KMS-11 (cell line): ENCODE measurements around the gene COG2.

Experiments used
- H2AFZ ChIP-seq: fragments of 200-600 bp; sonication (generic); 2 replicates; pipeline ENCODE4 v1.6.1; 2016; ENCODE audit warnings: antibody characterized with exemption, mixed run types, low read depth
- H3K27ac ChIP-seq: fragments of 200-600 bp; sonication (generic); 2 replicates; pipeline ENCODE4 v1.6.1; 2016; ENCODE audit warnings: mild to moderate bottlenecking, mixed run types
- H3K27me3 ChIP-seq: fragments of 200-600 bp; sonication (generic); 2 replicates; pipeline ENCODE4 v1.6.1; 2017; ENCODE audit warnings: mild to moderate bottlenecking, low read depth, mixed run types, moderate library complexity; ENCODE audit not compliant: insufficient read depth
- H3K36me3 ChIP-seq: fragments of 200-600 bp; sonication (generic); 2 replicates; pipeline ENCODE4 v1.6.1; 2017; ENCODE audit warnings: mild to moderate bottlenecking, mixed run types; ENCODE audit not compliant: insufficient read depth
- H3K4me1 ChIP-seq: fragments of 200-600 bp; sonication (generic); 2 replicates; pipeline ENCODE4 v1.6.1; 2016; ENCODE audit warnings: mild to moderate bottlenecking, low read depth, mixed run types; ENCODE audit not compliant: poor library complexity, severe bottlenecking
- H3K4me2 ChIP-seq: fragments of 200-600 bp; sonication (generic); 2 replicates; pipeline ENCODE4 v1.7.0; 2016; ENCODE audit warnings: mild to moderate bottlenecking, mixed run types
- H3K4me3 ChIP-seq: fragments of 200-600 bp; sonication (generic); IDR thresholded peaks from 2 replicates; pipeline ENCODE4 v1.6.1; 2017; ENCODE audit warnings: low read depth, low read length, mixed read lengths; ENCODE audit not compliant: insufficient read depth
- H3K79me2 ChIP-seq: fragments of 200-600 bp; sonication (generic); 2 replicates; pipeline ENCODE4 v1.6.1; 2016; ENCODE audit warnings: low read depth, mixed run types; ENCODE audit not compliant: insufficient read depth
- H3K9ac ChIP-seq: fragments of 200-600 bp; sonication (generic); 2 replicates; pipeline ENCODE4 v1.6.1; 2016; ENCODE audit warnings: mild to moderate bottlenecking, mixed run types
- H4K20me1 ChIP-seq: fragments of 200-600 bp; sonication (generic); 2 replicates; pipeline ENCODE4 v1.6.1; 2016; ENCODE audit warnings: mild to moderate bottlenecking, mixed run types; ENCODE audit not compliant: insufficient read depth
- TF ChIP-seq, protein P1 (sequence below): fragments of 200-600 bp; sonication (generic); conservative IDR thresholded peaks from 2 replicates; pipeline ENCODE4 v1.6.1; 2017; ENCODE audit warnings: low read depth, mild to moderate bottlenecking, antibody characterized with exemption, low read length, moderate library complexity, mixed read lengths

The COG2 gene

DNA sequence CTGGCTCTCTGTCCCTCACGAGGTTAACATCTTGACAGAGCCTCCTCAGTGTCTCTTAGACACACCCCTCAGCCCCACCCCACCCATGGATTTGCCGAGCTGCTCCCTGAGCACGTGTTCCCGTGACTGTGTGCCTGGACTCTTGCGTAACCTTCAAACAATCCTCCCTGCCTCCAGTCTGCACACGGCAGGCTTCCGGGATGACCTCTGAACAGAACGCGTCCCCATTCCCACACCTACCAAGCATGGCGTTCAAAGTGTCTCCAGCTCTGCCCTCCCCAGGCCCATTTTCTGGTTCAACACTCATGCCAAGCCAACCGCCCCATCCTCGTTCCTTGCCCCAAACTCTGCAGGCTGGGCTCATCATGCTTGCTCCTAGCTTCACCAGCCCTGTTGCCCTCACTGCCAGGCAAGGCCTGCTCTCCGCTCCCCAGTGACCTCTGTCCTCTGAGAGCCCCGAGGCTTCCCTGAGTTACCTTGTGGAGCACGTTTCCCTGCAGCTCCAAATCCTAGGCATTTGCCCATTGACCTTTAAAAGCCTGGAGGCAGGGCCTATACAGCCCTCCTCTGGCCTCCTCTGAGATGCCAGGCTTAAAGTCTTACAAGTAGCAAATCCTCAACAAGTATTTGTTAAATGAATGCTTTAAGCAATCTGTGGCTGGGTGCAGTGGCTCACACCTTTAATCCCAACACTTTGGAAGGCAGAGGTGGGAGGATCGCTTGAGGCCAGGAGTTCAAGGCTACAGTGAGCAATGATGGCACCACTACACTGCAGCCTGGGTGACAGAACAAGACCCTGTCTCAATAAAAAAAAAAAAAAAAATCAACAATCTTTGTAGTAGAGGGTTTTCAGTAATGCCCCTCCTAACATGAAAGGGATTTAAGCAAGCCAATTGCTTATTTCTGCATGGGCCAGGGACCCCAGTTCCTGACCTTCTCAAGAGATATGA is 66.6 kb downstream of the COG2 start:
- H3K27ac ChIP-seq, result no peak overlapping the region
- TF ChIP-seq, protein P1, sequence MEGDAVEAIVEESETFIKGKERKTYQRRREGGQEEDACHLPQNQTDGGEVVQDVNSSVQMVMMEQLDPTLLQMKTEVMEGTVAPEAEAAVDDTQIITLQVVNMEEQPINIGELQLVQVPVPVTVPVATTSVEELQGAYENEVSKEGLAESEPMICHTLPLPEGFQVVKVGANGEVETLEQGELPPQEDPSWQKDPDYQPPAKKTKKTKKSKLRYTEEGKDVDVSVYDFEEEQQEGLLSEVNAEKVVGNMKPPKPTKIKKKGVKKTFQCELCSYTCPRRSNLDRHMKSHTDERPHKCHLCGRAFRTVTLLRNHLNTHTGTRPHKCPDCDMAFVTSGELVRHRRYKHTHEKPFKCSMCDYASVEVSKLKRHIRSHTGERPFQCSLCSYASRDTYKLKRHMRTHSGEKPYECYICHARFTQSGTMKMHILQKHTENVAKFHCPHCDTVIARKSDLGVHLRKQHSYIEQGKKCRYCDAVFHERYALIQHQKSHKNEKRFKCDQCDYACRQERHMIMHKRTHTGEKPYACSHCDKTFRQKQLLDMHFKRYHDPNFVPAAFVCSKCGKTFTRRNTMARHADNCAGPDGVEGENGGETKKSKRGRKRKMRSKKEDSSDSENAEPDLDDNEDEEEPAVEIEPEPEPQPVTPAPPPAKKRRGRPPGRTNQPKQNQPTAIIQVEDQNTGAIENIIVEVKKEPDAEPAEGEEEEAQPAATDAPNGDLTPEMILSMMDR, result no peak
- H3K4me2 ChIP-seq, result no peak overlapping the region
- no peaks in the 10 kb centered on the region for H3K4me1 ChIP-seq
- no peaks in the 10 kb centered on the region for H3K79me2 ChIP-seq
- H3K36me3 ChIP-seq, result no peaks in the 10 kb centered on the region
- H4K20me1 ChIP-seq, result no peaks in the 10 kb centered on the region
- H2AFZ ChIP-seq, result no peak overlapping the region
- H3K27me3 ChIP-seq, result no peaks in the 10 kb centered on the region
- H3K9ac ChIP-seq, result no peak overlapping the region
- H3K4me3 ChIP-seq, result no peak overlapping the region

DNA sequence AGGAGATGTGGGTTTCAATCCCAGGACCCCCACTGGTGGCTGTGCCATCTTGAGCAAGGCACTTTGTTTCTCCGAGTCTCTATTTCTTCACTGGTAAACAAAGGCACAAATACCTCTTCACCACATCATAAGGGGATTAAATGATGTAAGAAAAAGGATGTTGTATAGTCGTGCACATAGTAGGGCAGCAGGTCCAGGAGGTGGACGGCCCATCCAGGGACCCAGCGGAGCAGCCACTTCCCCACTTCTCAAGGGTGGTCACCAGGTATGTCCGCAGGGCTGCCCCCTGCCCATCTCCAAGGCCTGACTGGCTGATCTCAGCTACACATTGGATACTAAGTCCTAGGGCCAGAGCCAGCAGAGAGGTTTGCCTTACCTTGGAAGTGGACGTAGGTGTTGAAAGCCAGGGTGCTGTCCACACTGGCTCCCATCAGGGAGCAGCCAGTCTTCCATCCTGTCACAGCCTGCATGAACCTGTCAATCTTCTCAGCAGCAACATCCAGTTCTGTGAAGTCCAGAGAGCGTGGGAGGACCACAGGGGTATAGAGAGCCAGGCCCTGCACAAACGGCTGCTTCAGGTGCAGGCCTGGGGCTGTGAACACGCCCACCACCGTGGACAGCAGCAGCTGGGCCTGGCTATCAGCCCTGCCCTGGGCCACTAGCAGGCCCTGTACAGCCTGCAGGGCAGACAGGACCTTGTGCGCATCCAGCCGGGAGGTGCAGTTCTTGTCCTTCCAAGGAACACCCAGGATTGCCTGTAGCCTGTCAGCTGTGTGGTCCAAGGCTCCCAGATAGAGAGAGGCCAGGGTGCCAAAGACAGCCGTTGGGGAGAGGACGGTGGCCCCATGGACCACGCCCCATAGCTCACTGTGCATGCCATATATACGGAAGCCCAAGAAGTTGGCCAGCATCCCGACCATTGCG is 67.6 kb downstream of the COG2 start:
- Histone ChIP-seq H3K4me3 (no peak overlapping the region), H2AFZ (no peak overlapping the region), H3K79me2 (no peaks in the 10 kb centered on the region), H3K36me3 (no peaks in the 10 kb centered on the region), H3K4me1 (no peaks in the 10 kb centered on the region), H3K4me2 (no peak overlapping the region), H3K27ac (no peak overlapping the region), H4K20me1 (no peaks in the 10 kb centered on the region), H3K27me3 (no peaks in the 10 kb centered on the region), H3K9ac (no peak overlapping the region)
- TF ChIP-seq, protein P1, result no peak

DNA sequence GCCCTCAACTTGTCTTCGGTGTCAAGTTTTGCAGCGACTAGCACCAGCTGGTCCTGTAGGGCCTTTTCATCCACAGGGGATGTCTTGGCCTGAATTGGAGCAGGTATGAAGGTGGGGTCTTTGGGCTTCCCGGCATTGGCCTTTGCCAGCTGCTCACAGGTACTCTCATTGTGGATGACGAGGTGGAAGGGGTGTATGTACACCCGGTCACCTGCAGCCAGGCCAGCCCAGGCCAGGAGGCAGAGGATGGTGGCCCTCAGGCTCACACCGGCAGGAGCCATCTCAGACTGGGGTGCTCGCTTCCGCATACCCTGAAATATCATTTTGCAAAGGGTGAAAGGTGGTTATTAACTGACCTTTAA is 68.2 kb downstream of the COG2 start:
- Histone ChIP-seq H4K20me1 (no peaks in the 10 kb centered on the region), H3K79me2 (no peaks in the 10 kb centered on the region)
- TF ChIP-seq, protein P1, result no peak

DNA sequence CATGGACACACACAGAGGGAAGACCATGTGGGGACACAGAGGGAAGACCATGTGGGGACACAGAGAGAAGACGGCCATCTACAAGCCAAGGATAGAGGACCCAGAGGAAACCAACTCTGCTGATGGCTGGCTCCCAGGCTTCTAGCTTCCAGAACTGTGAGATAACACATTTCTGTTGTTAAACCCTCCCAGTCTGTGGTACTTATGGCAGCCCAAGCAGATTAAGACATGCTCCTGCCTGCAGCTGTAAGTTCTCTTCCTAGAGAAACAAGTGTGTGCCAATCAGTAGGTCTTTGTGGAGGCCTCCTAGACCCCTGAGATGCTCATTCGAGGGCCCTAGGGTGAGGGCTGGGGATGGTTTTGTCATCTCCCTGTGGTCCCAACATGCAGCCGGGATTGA is 69.0 kb downstream of the COG2 start:
- Histone ChIP-seq H3K27me3 (no peaks in the 10 kb centered on the region), H3K4me2 (no peak overlapping the region), H3K4me3 (no peak overlapping the region), H3K79me2 (no peaks in the 10 kb centered on the region), H2AFZ (no peak overlapping the region), H3K4me1 (no peaks in the 10 kb centered on the region), H3K9ac (no peak overlapping the region), H3K27ac (no peak overlapping the region), H4K20me1 (no peaks in the 10 kb centered on the region), H3K36me3 (no peaks in the 10 kb centered on the region)
- TF ChIP-seq, protein P1, result no peak

More for the DNA sequence above, 68.2 kb downstream of the COG2 start:
- Histone ChIP-seq H3K9ac (no peak overlapping the region), H3K27me3 (no peaks in the 10 kb centered on the region), H3K4me2 (no peak overlapping the region), H2AFZ (no peak overlapping the region), H3K36me3 (no peaks in the 10 kb centered on the region), H3K4me3 (no peak overlapping the region), H3K27ac (no peak overlapping the region), H3K4me1 (no peaks in the 10 kb centered on the region)
